Measurements from ENCODE around the gene HS6ST3.
"Not testable (repeated sequence)": the region's sequence is repeated elsewhere in the genome, so short reads cannot be mapped to it uniquely, and the experiment has no call there.

Gene HS6ST3

GRCh38 chr13:96093296-96094006, 3.5 kb downstream of the HS6ST3 start:
- no peak for DNase-seq

DNA sequence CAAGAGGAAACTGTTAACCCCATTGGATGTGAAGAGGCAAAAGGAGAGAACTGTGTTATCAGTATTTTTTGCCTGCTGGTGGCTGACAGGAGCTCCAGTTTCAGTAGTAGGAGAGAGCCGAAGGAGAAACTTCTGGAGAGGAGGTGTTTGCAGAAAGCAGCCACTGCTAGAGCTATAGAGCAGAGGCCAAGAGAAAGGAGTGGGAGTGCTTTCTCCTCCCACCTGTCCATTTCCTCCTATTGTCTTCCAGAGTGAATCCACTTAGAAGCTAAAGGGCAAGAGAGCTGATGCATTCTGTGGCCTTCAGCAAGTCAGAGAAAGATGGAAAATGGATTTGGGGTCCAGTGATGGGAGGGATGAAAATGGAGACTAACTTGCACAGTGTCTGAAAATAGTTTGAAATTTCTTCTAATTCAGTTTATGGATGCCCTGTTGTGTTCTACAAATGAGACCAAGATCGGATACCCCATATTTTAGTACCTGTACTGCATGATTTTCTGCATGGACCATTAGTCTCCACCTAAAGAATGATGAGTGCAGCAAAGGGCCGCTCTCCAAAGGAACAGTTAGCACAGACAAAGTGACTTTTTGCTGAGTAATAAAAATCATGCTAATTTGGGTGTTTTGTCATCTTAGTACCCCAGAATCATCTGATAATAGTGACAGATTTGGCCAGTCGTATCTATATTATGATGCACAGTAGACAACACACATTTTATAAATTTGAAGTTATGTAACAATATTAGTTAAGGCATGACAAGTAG, 10.7 kb downstream of the HS6ST3 start:
- no peak for DNase-seq

DNA sequence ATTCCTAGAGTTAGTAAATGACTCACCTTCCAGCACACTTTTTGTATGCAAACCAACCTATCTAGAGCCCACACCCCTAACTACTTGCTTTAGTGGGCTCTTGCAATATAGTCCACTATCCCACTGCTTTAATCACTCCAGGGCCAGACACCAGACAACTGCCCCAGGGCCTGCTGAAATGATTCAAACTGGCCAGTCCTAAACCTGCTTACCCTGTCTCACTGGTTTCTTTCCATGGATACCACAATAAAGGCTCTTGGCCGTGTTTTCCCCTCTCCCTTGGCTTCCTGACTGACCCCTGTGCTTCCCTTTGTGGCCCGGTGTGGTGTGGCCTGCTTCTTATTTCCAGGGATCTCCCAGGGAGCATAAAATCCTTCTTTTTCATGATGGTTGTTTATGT, 14.6 kb downstream of the HS6ST3 start:
- DNase-seq: no peak

DNA sequence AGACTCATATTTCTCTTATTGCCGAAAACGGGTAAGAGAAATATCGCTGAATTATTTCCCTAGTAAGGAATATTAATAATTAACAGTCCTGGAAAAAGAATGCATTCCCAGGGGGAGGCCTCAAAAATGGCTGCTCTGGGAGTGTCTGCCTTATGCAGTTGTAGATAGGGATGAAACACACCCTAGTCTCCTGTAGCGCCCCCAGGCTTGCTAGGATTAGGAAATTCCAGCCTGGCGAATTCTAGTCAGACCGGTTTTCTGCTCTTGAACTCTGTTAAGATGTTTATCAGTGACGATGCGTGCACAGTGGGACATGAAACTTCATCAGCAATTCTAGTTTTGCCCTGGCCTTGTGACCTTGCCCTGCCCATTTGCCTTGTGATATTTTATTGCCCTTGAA, 18.2 kb downstream of the HS6ST3 start:
- DNase-seq: not testable (repeated sequence)

DNA sequence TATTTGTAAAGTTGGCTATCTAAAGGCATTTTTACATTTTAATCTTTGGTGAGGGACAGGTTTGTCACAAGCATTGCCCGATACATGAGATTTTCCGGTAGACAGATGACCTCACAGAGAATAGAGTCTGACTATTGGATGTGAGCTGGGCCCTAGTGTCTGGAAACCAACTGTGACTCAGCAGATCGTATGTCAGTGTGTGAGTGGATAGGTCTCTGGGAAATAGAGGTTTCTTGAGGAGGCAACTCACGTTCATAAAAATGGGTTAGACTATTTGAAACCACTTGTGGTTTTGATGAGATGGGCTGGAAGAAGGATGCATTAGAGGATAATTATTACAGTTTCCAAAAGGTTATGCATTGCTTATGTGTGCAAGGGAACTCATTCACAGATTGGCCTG, 19.2 kb downstream of the HS6ST3 start:
- DNase-seq: no peak

DNA sequence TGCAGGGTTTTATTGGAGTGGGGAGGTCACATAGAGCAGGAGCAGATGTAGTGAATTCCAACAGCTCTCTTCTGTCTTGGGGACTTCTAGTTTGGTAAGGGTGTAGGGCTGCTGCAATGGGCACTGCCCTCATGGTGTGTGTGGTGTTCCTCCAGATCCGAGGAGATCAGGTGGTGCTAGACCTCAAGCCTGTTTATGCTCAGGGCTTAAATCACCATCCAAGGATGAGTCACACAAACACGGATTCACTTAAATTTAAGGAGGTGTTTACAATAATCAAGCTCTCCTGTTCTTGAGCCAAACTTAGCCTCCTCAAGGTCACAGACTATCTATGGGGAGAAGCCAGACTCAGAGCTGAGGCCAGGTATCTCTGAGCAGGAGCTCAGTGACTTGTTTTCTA, 23.0 kb downstream of the HS6ST3 start:
- no peak for DNase-seq

DNA sequence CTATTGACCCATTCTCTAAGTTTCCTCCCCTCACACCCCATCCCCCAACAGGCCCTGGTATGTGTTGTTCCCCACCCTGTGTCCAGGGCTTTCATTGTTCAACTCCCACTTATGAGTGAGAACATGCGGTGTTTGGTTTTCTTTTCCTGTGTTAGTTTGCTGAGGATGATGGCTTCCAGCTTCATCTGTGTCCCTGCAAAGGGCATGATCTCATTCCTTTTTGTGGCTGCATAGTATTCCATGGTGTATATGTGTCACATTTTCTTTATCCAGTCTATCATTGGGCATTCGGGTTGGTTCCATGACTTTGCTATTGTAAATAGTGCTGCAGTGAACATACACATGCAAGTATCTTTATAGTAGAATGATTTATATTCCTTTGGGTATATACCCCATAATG, 25.5 kb downstream of the HS6ST3 start:
- not testable (repeated sequence) for DNase-seq

DNA sequence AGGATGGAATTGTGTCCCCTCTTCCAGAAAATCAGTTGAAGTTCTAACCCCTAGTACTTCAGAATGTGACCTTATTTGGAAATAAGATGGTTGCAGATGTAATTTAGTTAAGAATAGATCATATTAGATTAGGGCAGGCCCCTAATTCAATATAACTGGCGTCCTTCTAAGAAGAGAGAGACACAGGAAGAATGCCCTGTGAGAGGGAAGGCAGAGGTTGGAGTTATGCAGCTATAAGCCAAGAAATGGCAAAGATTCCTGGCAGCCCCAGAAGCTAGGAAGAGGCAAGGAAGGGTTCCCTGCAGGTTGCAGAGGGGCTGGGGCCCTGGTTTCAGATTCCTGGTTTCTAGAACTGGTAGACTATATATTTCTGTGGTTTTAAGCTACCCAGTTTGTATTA, 30.0 kb downstream of the HS6ST3 start:
- no peak for DNase-seq

GRCh38 chr13:96130818-96131340, 41.0 kb downstream of the HS6ST3 start:
- DNase-seq: no peak

GRCh38 chr13:96141032-96141431, 51.1 kb downstream of the HS6ST3 start:
- no peak for DNase-seq

DNA sequence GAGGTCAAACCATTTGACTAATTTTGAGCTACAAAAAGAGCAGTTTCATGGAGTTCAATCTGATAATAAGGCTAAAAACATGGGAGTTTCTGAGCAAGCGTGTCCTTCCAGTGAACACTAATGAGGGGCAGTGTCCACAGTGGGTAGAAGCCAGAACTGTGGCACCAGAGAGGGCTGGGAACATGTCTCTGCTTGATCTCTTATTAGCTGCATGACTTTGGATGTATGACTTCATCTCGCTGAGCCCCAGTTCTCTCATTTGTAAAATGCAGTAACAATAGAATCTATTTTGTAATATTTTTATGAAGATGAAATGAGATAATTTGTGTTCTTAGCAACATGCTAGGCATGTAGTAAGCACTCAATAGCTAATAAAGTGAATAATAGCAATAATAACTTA, 69.8 kb downstream of the HS6ST3 start:
- no peak for DNase-seq

DNA sequence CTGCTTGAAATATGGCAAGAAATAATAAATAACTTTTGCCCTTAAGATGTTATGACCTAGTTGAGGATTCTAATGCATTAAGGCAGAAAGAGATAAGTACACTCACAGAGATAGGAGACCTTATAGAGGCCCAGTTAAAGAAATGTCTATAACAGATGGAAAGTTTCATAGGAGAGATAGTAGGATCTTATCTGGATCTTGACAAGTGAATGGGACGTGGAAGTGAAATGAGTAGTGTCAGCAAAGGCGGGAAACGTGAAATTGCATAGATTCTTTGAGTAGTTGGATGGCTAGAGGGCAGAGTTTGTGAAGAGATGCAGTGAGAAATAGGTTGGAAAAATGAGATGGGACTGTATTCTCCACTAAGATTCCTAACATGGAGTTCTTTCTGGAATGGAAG, 71.2 kb downstream of the HS6ST3 start:
- DNase-seq: no peak

GRCh38 chr13:96165840-96166239, 75.9 kb downstream of the HS6ST3 start:
- DNase-seq: no peak

- DNase-seq: no peak
Measured at GRCh38 chr13:96172066-96172465, 82.2 kb downstream of the HS6ST3 start.

DNA sequence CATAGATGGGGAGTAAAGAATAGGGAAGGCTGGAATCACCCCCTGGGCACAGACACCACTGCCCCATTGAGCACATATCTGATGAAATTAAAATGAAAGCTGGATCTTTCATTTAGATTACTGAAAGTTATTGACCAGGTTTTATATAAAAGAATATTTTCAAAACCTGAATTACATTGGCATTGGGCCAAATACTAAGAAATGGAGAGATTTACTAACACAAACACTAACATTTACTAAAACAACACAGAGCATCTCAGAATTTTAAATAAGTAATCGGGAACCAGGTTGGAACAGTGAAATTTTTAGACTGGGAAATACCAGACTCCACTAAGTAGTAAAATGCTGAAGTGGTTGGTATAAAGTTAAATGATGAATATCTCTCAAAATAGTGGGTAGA, 88.9 kb downstream of the HS6ST3 start:
- DNase-seq: no peak

DNA sequence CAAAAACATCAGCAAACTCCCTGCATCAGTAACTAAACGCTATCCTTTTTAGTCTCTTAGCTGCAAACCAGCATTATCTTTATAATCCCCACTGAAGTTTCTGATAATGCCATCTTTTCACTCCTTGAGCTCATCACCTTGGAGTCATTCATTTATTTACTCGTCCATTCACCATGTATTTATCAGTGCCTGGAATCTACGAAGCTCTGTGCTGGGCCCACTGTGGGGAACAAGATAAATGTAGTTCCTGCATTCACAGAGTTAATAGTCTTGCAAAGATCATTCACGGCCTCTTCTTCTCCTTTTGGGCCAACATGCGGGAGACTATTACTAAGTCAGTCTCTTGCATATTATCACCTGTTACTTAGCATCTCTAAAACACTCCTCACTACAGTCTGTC, 89.4 kb downstream of the HS6ST3 start:
- DNase-seq: no peak

DNA sequence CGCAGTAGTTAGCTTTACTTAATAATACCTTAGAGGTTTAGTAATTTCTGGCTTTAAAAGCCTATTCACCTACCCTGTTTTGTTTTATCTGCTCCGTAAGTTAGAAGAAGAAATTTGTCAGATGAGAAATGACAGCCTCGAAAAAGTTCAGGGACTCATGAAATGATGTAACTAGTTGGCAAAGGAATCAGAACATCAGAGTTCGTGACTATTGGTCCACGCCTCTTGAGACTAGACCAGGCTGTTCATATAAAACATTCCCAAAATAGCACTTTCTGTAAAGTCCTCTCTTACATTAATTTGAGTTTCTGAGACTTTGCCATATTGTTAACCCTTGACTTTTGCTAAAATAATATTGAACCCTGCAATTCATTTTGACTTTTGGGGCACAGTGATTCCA, 92.0 kb downstream of the HS6ST3 start:
- DNase-seq: no peak

DNA sequence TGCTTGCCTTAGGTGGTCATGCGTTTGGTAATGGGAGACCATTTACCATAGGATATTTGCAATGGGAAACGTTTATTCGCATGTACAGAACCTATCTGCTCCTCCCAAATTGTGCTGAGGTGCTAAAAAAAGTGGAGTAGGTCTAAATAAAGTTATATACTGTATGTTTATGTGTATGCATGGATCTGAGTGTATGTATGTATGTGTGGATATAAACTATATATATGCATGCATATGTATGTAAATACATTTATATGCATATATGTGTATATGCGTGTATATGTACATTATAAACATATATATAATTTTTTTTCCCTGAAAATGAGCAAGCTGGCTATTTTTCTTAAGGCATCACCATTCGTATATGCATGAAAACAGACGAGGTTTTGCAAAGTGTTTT, 95.9 kb downstream of the HS6ST3 start:
- no peak for DNase-seq

GRCh38 chr13:96191367-96191766, 101.5 kb downstream of the HS6ST3 start:
- no peak for DNase-seq

DNA sequence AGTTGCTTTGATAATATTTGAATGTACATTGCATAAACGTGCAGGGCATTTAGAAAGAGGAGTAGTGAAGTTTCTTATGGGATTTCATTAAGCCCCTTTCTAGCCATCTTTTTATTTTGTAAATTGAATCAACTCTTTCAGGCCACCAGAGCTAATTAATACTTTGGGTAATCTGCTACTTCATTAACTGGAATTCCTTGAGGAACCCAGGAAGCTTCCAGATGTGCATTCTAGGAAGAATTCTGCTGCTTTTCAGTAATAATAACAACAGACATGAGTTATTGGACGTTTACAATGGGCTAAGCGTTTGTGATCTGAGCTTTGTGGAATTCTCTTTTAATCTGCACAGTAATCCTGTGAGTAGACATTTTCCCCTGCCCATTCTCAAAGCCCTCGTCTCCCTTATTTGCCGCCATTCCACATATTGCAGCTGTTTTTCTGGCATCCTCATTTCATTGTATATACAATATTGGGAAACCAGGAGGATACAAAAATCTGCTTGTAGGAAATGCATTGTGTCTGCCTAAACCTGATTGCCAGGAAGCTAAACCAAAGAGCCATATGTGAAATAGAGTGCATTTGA, 103.9 kb downstream of the HS6ST3 start:
- no peak for DNase-seq

DNA sequence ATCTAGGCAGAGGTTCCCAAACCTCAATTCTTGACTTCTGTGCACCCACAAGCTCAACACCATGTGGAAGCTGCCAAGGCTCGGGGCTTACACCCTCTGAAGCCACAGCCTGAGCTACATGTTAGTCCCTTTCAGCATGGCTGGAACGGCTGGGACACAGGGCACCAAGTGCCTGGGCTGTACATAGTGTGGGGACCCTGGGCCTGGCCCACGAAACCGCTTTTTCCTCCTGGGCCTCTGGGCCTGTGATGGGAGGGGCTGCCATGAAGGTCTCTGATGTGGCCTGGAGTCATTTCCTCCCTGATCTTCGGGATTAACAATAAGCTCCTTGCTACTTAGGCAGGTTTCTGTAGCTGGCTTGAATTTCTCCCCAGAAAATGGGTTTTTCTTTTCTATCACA, 108.1 kb downstream of the HS6ST3 start:
- DNase-seq: no peak

GRCh38 chr13:96199315-96199714, 109.4 kb downstream of the HS6ST3 start:
- no peak for DNase-seq

DNA sequence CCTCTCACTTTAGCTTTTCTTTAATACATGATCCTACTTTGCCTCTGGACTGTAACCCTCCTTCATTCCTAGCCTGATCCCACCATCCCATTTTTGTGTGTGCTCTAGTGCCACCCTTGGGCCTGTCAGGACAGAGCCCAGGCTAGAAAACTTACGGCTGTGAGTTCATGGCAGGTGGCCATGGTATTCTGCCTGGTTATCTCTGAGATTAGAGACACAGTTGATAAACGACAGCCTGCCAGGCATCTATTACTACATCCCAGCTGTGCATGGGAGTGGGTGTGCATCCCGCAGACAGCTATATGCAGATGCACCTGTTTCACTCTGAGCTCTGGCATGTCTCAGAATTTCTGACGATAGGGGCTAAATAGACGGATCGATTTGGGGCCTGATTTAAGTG, 110.9 kb downstream of the HS6ST3 start:
- no peak for DNase-seq

DNA sequence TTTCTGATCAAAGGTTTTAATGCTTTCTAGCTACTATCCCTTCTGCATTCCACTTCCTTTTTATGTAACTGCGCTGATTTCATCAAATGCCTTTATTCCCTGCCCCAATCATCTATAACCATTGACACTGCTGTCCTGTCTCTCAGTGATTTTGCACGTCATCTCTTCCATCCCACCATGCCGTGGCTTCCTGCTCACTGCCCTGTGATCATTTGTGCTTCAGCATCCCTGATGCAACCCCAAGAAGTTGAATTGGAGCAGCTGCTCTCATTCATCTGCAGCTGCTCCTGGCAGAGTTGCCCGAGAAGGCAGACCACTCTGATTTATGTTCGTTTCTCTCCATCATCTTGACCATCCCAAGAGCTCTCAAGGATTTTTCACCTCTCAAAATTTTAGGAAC, 112.4 kb downstream of the HS6ST3 start:
- no peak for DNase-seq

All from NCI-H2107 (cell line).